Panc1 (cell line): ENCODE results near the gene TMC7. TPM values are rescaled to one million over a fixed set of nuclear protein-coding genes. Genes with fewer than 3 reads are reported as not detected.

Experiments used
- ATAC-seq: fragments of 200-7000 bp; cut with Tn5 transposase; 2 replicates; pipeline ENCODE4 v1.9.1; 2020; ENCODE audit warnings: mild to moderate bottlenecking, moderate library complexity
- BruUV-seq: library from RNA; stranded (reverse); fragments of 400-500 nt; replicated peaks from 2 replicates; lab custom pipeline; 2021; lab: Mats Ljungman, UMichigan
- CTCF ChIA-PET: fragments of 300-600 bp; sonication (Branson Sonifier 250); formaldehyde crosslinking; loops from one replicate; lab custom pipeline; 2022; ENCODE audit warnings: antibody characterized with exemption; lab: Charles Lee
- POLR2A ChIA-PET: fragments of 300-600 bp; sonication (Branson Sonifier 250); formaldehyde crosslinking; loops from one replicate; lab custom pipeline; 2022; ENCODE audit warnings: antibody characterized with exemption; lab: Charles Lee
- DNase-seq: peaks from one replicate; pipeline ENCODE4 v3.0.0-alpha.2; 2010; ENCODE audit warnings: low read depth, low spot score
- H3K27ac ChIP-seq: 2 replicates; pipeline ENCODE4 v1.5.1; 2011; ENCODE audit warnings: mild to moderate bottlenecking, low read length, inconsistent platforms
- H3K27me3 ChIP-seq: fragments of 200-500 bp; sonication (Bioruptor generic); 2 replicates; pipeline ENCODE4 v1.6.0; 2014; ENCODE audit warnings: low read length, inconsistent platforms; ENCODE audit not compliant: control insufficient read depth, insufficient read depth
- H3K36me3 ChIP-seq: fragments of 200-500 bp; sonication (Bioruptor generic); 2 replicates; pipeline ENCODE4 v1.5.1; 2014; ENCODE audit warnings: inconsistent platforms, mild to moderate bottlenecking, low read length, moderate library complexity; ENCODE audit not compliant: control insufficient read depth, insufficient read depth
- H3K4me1 ChIP-seq: 2 replicates; pipeline ENCODE4 v1.5.1; 2011; ENCODE audit warnings: inconsistent platforms, mild to moderate bottlenecking, low read length, moderate library complexity; ENCODE audit not compliant: control insufficient read depth, insufficient read depth
- H3K4me3 ChIP-seq, 2 experiments: 2 replicates each; pipeline ENCODE4 v1.5.1; 2011 to 2012; ENCODE audit warnings: low read depth in 2 of 2, low read length in 2 of 2, mild to moderate bottlenecking in 2 of 2, inconsistent platforms in 1 of 2, moderate library complexity in 1 of 2
- H3K9me3 ChIP-seq: fragments of 200-500 bp; sonication (Bioruptor generic); 2 replicates; pipeline ENCODE4 v1.5.1; 2014; ENCODE audit warnings: low read depth, mild to moderate bottlenecking, inconsistent platforms, low read length, moderate library complexity; ENCODE audit not compliant: control insufficient read depth, insufficient read depth
- CTCF ChIP-seq: fragments of 450-650 bp; IDR thresholded peaks from 2 replicates; pipeline ENCODE4 v1.5.1; 2017; ENCODE audit warnings: mild to moderate bottlenecking
- POLR2AphosphoS5 ChIP-seq: IDR thresholded peaks from 2 replicates; pipeline ENCODE4 v1.6.1; 2012; ENCODE audit warnings: mild to moderate bottlenecking, low read depth, low read length, moderate library complexity
- REST ChIP-seq, 2 experiments: IDR thresholded peaks; 2 replicates each; pipeline ENCODE4 v1.6.1; 2011 to 2012; ENCODE audit warnings: low read depth in 2 of 2, control low read depth in 1 of 2, low read length in 1 of 2, mild to moderate bottlenecking in 1 of 2, moderate library complexity in 1 of 2; ENCODE audit not compliant: insufficient read depth in 1 of 2
- SIN3A ChIP-seq: IDR thresholded peaks from 2 replicates; pipeline ENCODE4 v1.6.1; 2012; ENCODE audit warnings: low read depth, mild to moderate bottlenecking, low read length, moderate library complexity, borderline replicate concordance; ENCODE audit not compliant: insufficient read depth
- TCF7L2 ChIP-seq: IDR thresholded peaks from 2 replicates; pipeline ENCODE4 v1.6.1; 2011; ENCODE audit warnings: mild to moderate bottlenecking, low read depth, low read length, inconsistent platforms
- in situ Hi-C: cut with HindIII; loops from 2 replicates; pipeline ENCODE4 v1.10.0; 2016; ENCODE audit warnings: low sequenced_read_pairs, low pct_unique_long_range_greater_than_20kb
- intact Hi-C: fragments of 100-400 bp; cut with micrococcal nuclease; formaldehyde crosslinking; loops from one replicate; pipeline ENCODE4 v1.10.0; 2022; ENCODE audit not compliant: unreplicated experiment
- total RNA-seq: library from RNA; stranded (reverse); gene quantifications from one replicate; pipeline ENCODE4 v1.2.1, GENCODE V29; 2021; ENCODE audit not compliant: unreplicated experiment

TMC7 gene
- total RNA-seq, 1 experiment from 2014 or later = 5.1 TPM

GRCh38 chr16:19068237-19068815, 84.6 kb downstream of the TMC7 start:
- ChIA-PET POLR2A (interaction anchor here (0.7 kb wide), 1 partner anchor 137 kb away, joined by 13 read pairs; no protein-coding TSS in a partner anchor), CTCF (interaction anchor here (1.2 kb wide), 1 partner anchor 73 kb away, joined by 6 read pairs; no protein-coding TSS in a partner anchor)
- H3K36me3 ChIP-seq = no peaks in the 10 kb centered on the region
- TF ChIP-seq REST (IDR thresholded peaks at IDR 0.05; ENCODE audit: insufficient read depth in 1 of 2, low read depth in 2 of 2, low read length in 1 of 2) = no peak
- no peak for TF ChIP-seq POLR2AphosphoS5
- TF ChIP-seq SIN3A = no peak
- no peak for TF ChIP-seq CTCF
- no peak; the same call in 1 of the 2 replicates for TF ChIP-seq TCF7L2
- peak overlapping the region; percentile 95 for H3K27ac ChIP-seq
- no peaks in the 10 kb centered on the region for H3K27me3 ChIP-seq
- H3K4me1 ChIP-seq = peaks cover 3% of the 10 kb centered on the region; the same call in 1 of the 2 replicates
- DNase-seq = no peak
- no TSS peak for BruUV-seq
- H3K9me3 ChIP-seq = no peaks in the 10 kb centered on the region
- H3K4me3 ChIP-seq = peak overlapping the region; percentile 79 to 93
- ATAC-seq = no peak
- in situ Hi-C loops = no loop called here
- intact Hi-C loops = no loop called here

GRCh38 chr16:19071811-19072777, 88.4 kb downstream of the TMC7 start:
- Histone ChIP-seq H3K4me1 (no peaks in the 10 kb centered on the region; the same call in 1 of the 2 replicates), H3K9me3 (no peaks in the 10 kb centered on the region), H3K4me3 (no peak overlapping the region), H3K27ac (no peak overlapping the region), H3K36me3 (no peaks in the 10 kb centered on the region), H3K27me3 (no peaks in the 10 kb centered on the region)
- TF ChIP-seq SIN3A (no peak), REST (IDR thresholded peaks at IDR 0.05; ENCODE audit: insufficient read depth in 1 of 2, low read depth in 2 of 2, low read length in 1 of 2) (no peak), TCF7L2 (no peak), POLR2AphosphoS5 (no peak), CTCF (peak; percentile 97)
- ChIA-PET CTCF (interaction anchor here (0.5 to 1.3 kb wide), 3 partner anchors 22 to 88 kb away, joined by 3 to 6 read pairs (median 4); partner anchors contain the start of gene TMC7), POLR2A (no interaction called here)
- peak; percentile 47 for ATAC-seq
- intact Hi-C loops = loop anchor here (1.0 kb wide), 1 partner anchor 89 kb away; the partner anchor contains the start of gene TMC7
- in situ Hi-C loops = no loop called here
- no peak for DNase-seq
- no TSS peak for BruUV-seq
